Measurements from ENCODE around the gene DCAF6.
"Not testable (repeated sequence)": the region's sequence is repeated elsewhere in the genome, so short reads cannot be mapped to it uniquely, and the experiment has no call there.

DCAF6 gene

GRCh38 chr1:167936068-167936929, at the start of gene DCAF6:
DCAF6 (plus strand) TSS chr1:167936683; CDS start chr1:167936912, 229 bp downstream.
- TF ChIP-seq SUZ12 (IDR thresholded peaks at IDR 0.05), result no peak
- peak; percentile 84 for TF ChIP-seq NFRKB (IDR thresholded peaks at IDR 0.05)
- TF ChIP-seq TARDBP (IDR thresholded peaks at IDR 0.05), result no peak
- TF ChIP-seq FOXA1 (IDR thresholded peaks at IDR 0.05), result no peak
- peak; percentile 60; the same call in 1 of the 2 replicates for TF ChIP-seq FOXM1 (IDR thresholded peaks at IDR 0.05; ENCODE audit: borderline replicate concordance)
- no peak for TF ChIP-seq BHLHE40 (IDR thresholded peaks at IDR 0.05; ENCODE audit: borderline replicate concordance)
- peak; percentile 63; the same call in 1 of the 2 replicates for TF ChIP-seq SP1 (IDR thresholded peaks at IDR 0.05)
- no peak for TF ChIP-seq LEF1 (IDR thresholded peaks at IDR 0.05; ENCODE audit: borderline replicate concordance)
- TF ChIP-seq L3MBTL2 (conservative IDR thresholded peaks at IDR 0.05), result no peak
- no peak for TF ChIP-seq ELF4 (IDR thresholded peaks at IDR 0.05)
- no peak for TF ChIP-seq FOXK2 (IDR thresholded peaks at IDR 0.05)
- no peak for TF ChIP-seq ARNT (IDR thresholded peaks at IDR 0.05)
- TF ChIP-seq PKNOX1 (IDR thresholded peaks at IDR 0.05), result peak; percentile 58
- no peak for TF ChIP-seq CTBP1 (IDR thresholded peaks at IDR 0.05; ENCODE audit: borderline replicate concordance)
- TF ChIP-seq HDGF (IDR thresholded peaks at IDR 0.05; ENCODE audit: borderline replicate concordance), result peak; percentile 20; the same call in 1 of the 2 replicates
- TF ChIP-seq ZNF384 (IDR thresholded peaks at IDR 0.05), result no peak
- POLR2A ChIA-PET, result interaction anchor here (0.5 to 3.2 kb wide), 23 partner anchors 8 to 716 kb away, joined by 3 to 39 read pairs (median 4); partner anchors contain the start of genes ADCY10 and POU2F1
- DNase-seq (ENCODE audit: extremely low spot score), result peak; percentile 97
- CTCF ChIA-PET, result interaction anchor here (2.1 to 2.2 kb wide), 2 partner anchors 9 to 146 kb away, joined by 5 to 15 read pairs; no protein-coding TSS in a partner anchor

GRCh38 chr1:167887187-167887586, 49.3 kb upstream of the DCAF6 start:
- DNase-seq (ENCODE audit: extremely low spot score); CTCF ChIA-PET; POLR2A ChIA-PET: not testable (repeated sequence)

DNA sequence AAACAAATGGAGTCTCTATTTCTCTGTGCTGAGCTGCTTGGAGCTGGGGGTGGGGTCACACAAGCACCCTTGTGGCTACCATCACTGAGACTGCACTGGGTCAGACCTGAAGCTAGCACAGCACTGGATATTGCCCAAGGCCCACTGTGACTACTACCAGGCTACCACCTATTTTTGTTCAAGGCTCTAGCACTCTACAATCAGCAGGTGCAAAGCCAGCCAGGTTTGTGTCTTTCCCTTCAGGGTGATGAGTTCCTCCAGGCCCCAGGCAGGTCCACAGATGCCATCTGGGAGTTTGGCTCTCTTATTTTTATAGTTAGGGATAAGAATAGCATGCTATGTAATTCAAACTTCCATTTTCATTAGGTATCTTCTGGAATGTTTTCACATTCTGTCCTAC, 46.1 kb upstream of the DCAF6 start:
- no peak for DNase-seq (ENCODE audit: extremely low spot score)
- TF ChIP-seq TARDBP (IDR thresholded peaks at IDR 0.05), result no peak
- no peak for TF ChIP-seq NFRKB (IDR thresholded peaks at IDR 0.05)
- TF ChIP-seq FOXK2 (IDR thresholded peaks at IDR 0.05), result no peak
- no peak for TF ChIP-seq SUZ12 (IDR thresholded peaks at IDR 0.05)
- no peak for TF ChIP-seq ARNT (IDR thresholded peaks at IDR 0.05)
- POLR2A ChIA-PET, result no interaction called here
- CTCF ChIA-PET, result no interaction called here

- CTCF ChIA-PET, result no interaction called here
- DNase-seq (ENCODE audit: extremely low spot score), result no peak
- TF ChIP-seq SP1 (IDR thresholded peaks at IDR 0.05), result no peak
- POLR2A ChIA-PET, result no interaction called here
Observed at GRCh38 chr1:167893798-167894197, 42.7 kb upstream of the DCAF6 start.

- no peak for TF ChIP-seq L3MBTL2 (conservative IDR thresholded peaks at IDR 0.05)
- no peak for DNase-seq (ENCODE audit: extremely low spot score)
- CTCF ChIA-PET, result interaction anchor here (0.6 kb wide), 1 partner anchor 99 kb away, joined by 3 read pairs; no protein-coding TSS in a partner anchor
- POLR2A ChIA-PET, result no interaction called here
Observed at GRCh38 chr1:167898578-167899222, 37.8 kb upstream of the DCAF6 start.

DNA sequence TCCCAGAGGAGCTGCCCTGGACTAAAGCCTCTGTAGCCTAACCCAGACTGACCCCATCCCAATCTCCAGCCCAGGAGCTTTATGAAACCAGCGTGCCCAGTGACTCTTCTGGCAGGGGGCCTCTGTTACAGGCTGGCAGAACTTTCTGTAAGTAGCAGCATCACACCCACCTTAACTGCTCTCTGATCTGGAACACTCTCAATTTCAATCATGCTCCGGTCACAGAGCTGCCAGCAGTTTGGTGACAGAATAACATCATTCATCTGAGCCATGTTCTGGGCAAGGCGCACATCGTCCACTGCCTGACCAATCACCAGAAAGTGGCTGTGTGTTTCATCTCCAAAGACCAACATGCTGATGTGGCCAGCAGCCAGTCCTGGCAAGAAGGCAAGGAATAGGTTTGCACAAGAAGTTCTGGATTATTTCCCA, 37.2 kb upstream of the DCAF6 start:
- CTCF ChIA-PET, result interaction anchor here (0.6 kb wide), 1 partner anchor 100 kb away, joined by 3 read pairs; no protein-coding TSS in a partner anchor
- POLR2A ChIA-PET, result interaction anchor here (0.7 kb wide), 1 partner anchor 94 kb away, joined by 3 read pairs; no protein-coding TSS in a partner anchor
- TF ChIP-seq BHLHE40 (IDR thresholded peaks at IDR 0.05; ENCODE audit: borderline replicate concordance), result no peak
- no peak for DNase-seq (ENCODE audit: extremely low spot score)

DNA sequence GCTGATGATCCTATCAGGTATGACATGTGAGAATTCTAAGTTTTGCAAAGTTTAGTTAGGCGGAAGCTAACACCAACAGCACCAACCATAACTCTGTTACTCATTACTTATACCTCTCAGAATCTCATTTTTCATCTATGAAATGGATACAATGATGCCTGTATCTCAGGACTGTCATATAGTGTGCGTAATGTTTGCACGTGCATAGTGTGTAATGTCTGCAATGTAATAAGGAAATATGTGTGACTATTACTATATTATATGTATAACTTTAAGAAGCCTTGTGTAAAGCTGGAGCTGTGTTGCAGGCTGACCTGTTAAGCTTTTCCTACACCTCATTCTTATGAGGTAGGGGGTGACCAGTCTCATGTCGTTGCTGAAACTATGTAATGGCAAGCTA, 35.6 kb upstream of the DCAF6 start:
- POLR2A ChIA-PET, result no interaction called here
- TF ChIP-seq ELF4 (IDR thresholded peaks at IDR 0.05) (no peak), ZNF384 (IDR thresholded peaks at IDR 0.05) (no peak), SUZ12 (IDR thresholded peaks at IDR 0.05) (no peak), BHLHE40 (IDR thresholded peaks at IDR 0.05; ENCODE audit: borderline replicate concordance) (no peak), HDGF (IDR thresholded peaks at IDR 0.05; ENCODE audit: borderline replicate concordance) (no peak), SP1 (IDR thresholded peaks at IDR 0.05) (no peak), PKNOX1 (IDR thresholded peaks at IDR 0.05) (no peak)
- DNase-seq (ENCODE audit: extremely low spot score), result no peak
- CTCF ChIA-PET, result no interaction called here

Data from HEK293T (cell line).